ENCODE data around the gene FKBP1A. TPM values are rescaled to one million over a fixed set of nuclear protein-coding genes. Genes with fewer than 3 reads are reported as not detected.

The FKBP1A gene
- total and polyA plus RNA-seq, 9 of the 15 experiments (the other 6 are each of a cell fraction or from before 2014, with no cell fraction given) = 48.8 to 502 (median 89.6) TPM

GRCh38 chr20:1341561-1342265 lies 51.1 kb downstream of the FKBP1A start:
- H3K27me3 ChIP-seq (ENCODE audit: control insufficient read depth in 2 of 2, insufficient read depth in 2 of 2, low read length in 2 of 2) = no peaks in the 10 kb centered on the region
- no peaks in the 10 kb centered on the region for H3K36me3 ChIP-seq (ENCODE audit: control insufficient read depth, insufficient read depth, low read length)
- 60% methylated on average over 3 of the region's 5 CpGs for WGBS (ENCODE audit: insufficient coverage, low coverage, missing lambda C conversion rate)
- no peak overlapping the region for H2AFZ ChIP-seq (ENCODE audit: low read depth, low read length)
- TF ChIP-seq ZEB2 (IDR thresholded peaks at IDR 0.05) = no peak
- no peak for TF ChIP-seq IRF1 (CRISPR knock-in tag; IDR thresholded peaks at IDR 0.05; ENCODE audit: borderline replicate concordance)
- no peak for TF ChIP-seq MTA1 (IDR thresholded peaks at IDR 0.05; ENCODE audit: borderline replicate concordance)
- no peak for TF ChIP-seq ZNF146 (CRISPR knock-in tag; IDR thresholded peaks at IDR 0.05; ENCODE audit: unreplicated experiment)
- TF ChIP-seq FOSL1 (tag; conservative IDR thresholded peaks at IDR 0.05) = peak; percentile 47
- no peak for TF ChIP-seq HMGXB4 (CRISPR knock-in tag; IDR thresholded peaks at IDR 0.05)
- TF ChIP-seq TAF9B (IDR thresholded peaks at IDR 0.05; ENCODE audit: partially characterized antibody) = no peak
- TF ChIP-seq RAD51 (IDR thresholded peaks at IDR 0.05; ENCODE audit: borderline replicate concordance, low read depth) = no peak
- no peak for TF ChIP-seq HNRNPH1 (optimal IDR thresholded peaks at IDR 0.05; ENCODE audit: low read depth, low read length)
- 0 out of 2 replicates have a peak, but pooled peaks have one; percentile 14 for TF ChIP-seq TFAP4 (CRISPR knock-in tag; IDR thresholded peaks at IDR 0.05; ENCODE audit: borderline replicate concordance)
- TF ChIP-seq RHOXF2B (CRISPR knock-in tag; conservative IDR thresholded peaks at IDR 0.05) = no peak
- TF ChIP-seq NCOA2 (IDR thresholded peaks at IDR 0.05; ENCODE audit: partially characterized antibody in 2 of 2) = no peak
- no peak for TF ChIP-seq POLR2G (IDR thresholded peaks at IDR 0.05; ENCODE audit: low read depth, low read length)
- no peak for TF ChIP-seq TFE3 (CRISPR knock-in tag; IDR thresholded peaks at IDR 0.05)
- peaks cover 5% of the 10 kb centered on the region; the same call in 1 of the 2 replicates for H4K20me1 ChIP-seq (replicated peaks; ENCODE audit: control insufficient read depth, insufficient read depth, low read length)
- ChIA-PET POLR2A (interaction anchor here (0.6 kb wide), 1 partner anchor 607 kb away, joined by 3 read pairs; no protein-coding TSS in a partner anchor), CTCF (ENCODE audit: low intra/inter-chr PET ratio) (no interaction called here)
- no peaks in the 10 kb centered on the region for H3K79me2 ChIP-seq (ENCODE audit: control insufficient read depth, insufficient read depth, low read length)
- in situ Hi-C loops (cut with MboI) = no loop called here
- H3K4me2 ChIP-seq (ENCODE audit: insufficient read depth, low read length) = no peak overlapping the region
- H3K9me3 ChIP-seq (replicated peaks; ENCODE audit: control insufficient read depth, insufficient read depth, low read depth, low read length) = no peaks in the 10 kb centered on the region
- peak overlapping the region in 1 of 2 experiments; percentile 13; a peak in 1 of 4 replicates for H3K9ac ChIP-seq (ENCODE audit: insufficient read depth in 1 of 2, low read depth in 2 of 2, low read length in 2 of 2)
- H3K4me1 ChIP-seq (replicated peaks in 1 of 2; ENCODE audit: control insufficient read depth in 2 of 2, insufficient read depth in 2 of 2, low read length in 2 of 2) = peaks cover 0 to 4% of the 10 kb centered on the region in 2 experiments; a peak in 1 of 5 replicates
- DNase-seq (ENCODE audit: extremely low read depth in 1 of 4, low spot score in 3 of 4) (no peak), ATAC-seq (no peak), FAIRE-seq (no peak)
- BruUV-seq (replicated peaks) = no TSS peak
- H3K4me3 ChIP-seq = no peak overlapping the region
- intact Hi-C loops (cut with micrococcal nuclease) = no loop called here
- H3K9me1 ChIP-seq (ENCODE audit: control insufficient read depth, insufficient read depth, low read length) = no peaks in the 10 kb centered on the region
- no peak overlapping the region for H3K27ac ChIP-seq (ENCODE audit: extremely low read depth, low read depth, low read length)

All from K562 (cell line).